ENCODE measurements around the gene SEC24D. TPM values are rescaled to one million over a fixed set of nuclear protein-coding genes. Genes with fewer than 3 reads are reported as not detected.
A peak's percentile ranks its signal among the peaks of the same experiment; 100 is the strongest.

SEC24D gene
- total RNA-seq, 1 experiment from 2014 or later = 32.0 TPM

- ChIA-PET POLR2A (no interaction called here), CTCF (no interaction called here)
- H3K36me3 ChIP-seq (ENCODE audit: control insufficient read depth, insufficient read depth, low read length) = no peaks in the 10 kb centered on the region
- no peaks in the 10 kb centered on the region for H3K27me3 ChIP-seq (replicated peaks; ENCODE audit: control insufficient read depth, insufficient read depth, low read length)
- no TSS peak for BruUV-seq (replicated peaks)
- H3K9me3 ChIP-seq = no peaks in the 10 kb centered on the region
- DNase-seq = no peak
- no peak overlapping the region for H3K4me3 ChIP-seq (ENCODE audit: low read depth, low read length)
- Mint-ChIP-seq H3K9me3 (ENCODE audit: unreplicated experiment) (no peaks in the 10 kb centered on the region), H3K27me3 (ENCODE audit: insufficient read depth, unreplicated experiment) (no peaks in the 10 kb centered on the region), H3K27ac (ENCODE audit: unreplicated experiment) (no peak overlapping the region), H3K36me3 (ENCODE audit: insufficient read depth, unreplicated experiment) (peaks cover 37% of the 10 kb centered on the region), H3K4me3 (ENCODE audit: unreplicated experiment) (no peak overlapping the region), H3K4me1 (ENCODE audit: low read depth, unreplicated experiment) (no peaks in the 10 kb centered on the region)
- intact Hi-C loops (cut with micrococcal nuclease; ENCODE audit: unreplicated experiment) = no loop called here
- H3K4me1 ChIP-seq = peaks cover 7% of the 10 kb centered on the region; the same call in 1 of the 2 replicates
- TF ChIP-seq CTCF (IDR thresholded peaks at IDR 0.05; ENCODE audit: insufficient read depth in 1 of 2, low read depth in 1 of 2, low read length in 1 of 2, severe bottlenecking in 1 of 2, unreplicated experiment in 1 of 2) = no peak
Measured at GRCh38 chr4:118711052-118711451, 124.9 kb downstream of the SEC24D start.

GRCh38 chr4:118703118-118703517 lies 132.8 kb downstream of the SEC24D start:
- peaks cover 56% of the 10 kb centered on the region for H3K36me3 Mint-ChIP-seq (ENCODE audit: insufficient read depth, unreplicated experiment)
- H3K36me3 ChIP-seq (ENCODE audit: control insufficient read depth, insufficient read depth, low read length) = no peaks in the 10 kb centered on the region; the same call in 1 of the 2 replicates
- H3K4me1 Mint-ChIP-seq (ENCODE audit: low read depth, unreplicated experiment) = peaks cover 6% of the 10 kb centered on the region
- intact Hi-C loops (cut with micrococcal nuclease; ENCODE audit: unreplicated experiment) = no loop called here
- BruUV-seq (replicated peaks) = no TSS peak
- no peak for TF ChIP-seq CTCF (IDR thresholded peaks at IDR 0.05; ENCODE audit: insufficient read depth in 1 of 2, low read depth in 1 of 2, low read length in 1 of 2, severe bottlenecking in 1 of 2, unreplicated experiment in 1 of 2)
- no peaks in the 10 kb centered on the region for H3K27me3 Mint-ChIP-seq (ENCODE audit: insufficient read depth, unreplicated experiment)
- DNase-seq = no peak
- ChIA-PET POLR2A (no interaction called here), CTCF (no interaction called here)
- no peaks in the 10 kb centered on the region for H3K9me3 ChIP-seq
- H3K4me3 ChIP-seq (ENCODE audit: low read depth, low read length) = no peak overlapping the region
- H3K27ac Mint-ChIP-seq (ENCODE audit: unreplicated experiment) = no peak overlapping the region
- no peak overlapping the region for H3K4me3 Mint-ChIP-seq (ENCODE audit: unreplicated experiment)
- no peaks in the 10 kb centered on the region for H3K4me1 ChIP-seq
- H3K9me3 Mint-ChIP-seq (ENCODE audit: unreplicated experiment) = no peaks in the 10 kb centered on the region
- H3K27me3 ChIP-seq (replicated peaks; ENCODE audit: control insufficient read depth, insufficient read depth, low read length) = no peaks in the 10 kb centered on the region

GRCh38 chr4:118684873-118685811 lies 150.8 kb downstream of the SEC24D start, which contains the start of gene METTL14:
Gene METTL14, plus strand, starts transcription at chr4:118685392. Its CDS starts 143 bp downstream, at chr4:118685535.
- intact Hi-C loops (cut with micrococcal nuclease; ENCODE audit: unreplicated experiment) = loop anchor here (2.0 to 5.0 kb wide), 2 partner anchors 94 to 403 kb away; no protein-coding TSS in a partner anchor
- H3K27ac Mint-ChIP-seq (ENCODE audit: unreplicated experiment) = peak within 1 kb of the TSS; percentile 96
- peak within 1 kb of the TSS; percentile 95 for H3K4me3 Mint-ChIP-seq (ENCODE audit: unreplicated experiment)
- peaks cover 28% of the 10 kb centered on the region for H3K36me3 Mint-ChIP-seq (ENCODE audit: insufficient read depth, unreplicated experiment)
- H3K27me3 ChIP-seq (replicated peaks; ENCODE audit: control insufficient read depth, insufficient read depth, low read length) = no peaks in the 10 kb centered on the region
- TF ChIP-seq CTCF (IDR thresholded peaks at IDR 0.05; ENCODE audit: insufficient read depth in 1 of 2, low read depth in 1 of 2, low read length in 1 of 2, severe bottlenecking in 1 of 2, unreplicated experiment in 1 of 2) = peak in 1 of 2 experiments; percentile 21
- CTCF ChIA-PET = interaction anchor here (0.7 to 1.4 kb wide), 4 partner anchors 9 to 261 kb away, joined by 3 to 5 read pairs (median 4); no protein-coding TSS in a partner anchor
- peaks cover 12% of the 10 kb centered on the region for H3K4me1 Mint-ChIP-seq (ENCODE audit: low read depth, unreplicated experiment)
- H3K27me3 Mint-ChIP-seq (ENCODE audit: insufficient read depth, unreplicated experiment) = no peaks in the 10 kb centered on the region
- POLR2A ChIA-PET = interaction anchor here (0.6 to 1.0 kb wide), 2 partner anchors 93 to 455 kb away, joined by 3 read pairs; no protein-coding TSS in a partner anchor
- H3K9me3 ChIP-seq = no peaks in the 10 kb centered on the region
- 0 out of 2 replicates have a peak, but pooled peaks cover 2% of the 10 kb centered on the region for H3K36me3 ChIP-seq (ENCODE audit: control insufficient read depth, insufficient read depth, low read length)
- peak within 1 kb of the TSS; percentile 73 for H3K4me3 ChIP-seq (ENCODE audit: low read depth, low read length)
- peak; percentile 92 for DNase-seq
- peaks cover 4% of the 10 kb centered on the region; the same call in 1 of the 2 replicates for H3K4me1 ChIP-seq
- TSS peak; percentile 87 for BruUV-seq (replicated peaks)
- no peaks in the 10 kb centered on the region for H3K9me3 Mint-ChIP-seq (ENCODE audit: unreplicated experiment)
